ENCODE data around the gene GLB1L.

GLB1L gene

GRCh38 chr2:219252570-219252899, 7.3 kb upstream of the GLB1L start:
- no peak for DNase-seq

GRCh38 chr2:219252084-219252483, 6.8 kb upstream of the GLB1L start:
- DNase-seq: no peak

GRCh38 chr2:219251656-219252055, 6.4 kb upstream of the GLB1L start:
- no peak for DNase-seq

- DNase-seq: peak; percentile 50
Observed at GRCh38 chr2:219250049-219250781, 5.0 kb upstream of the GLB1L start.

- no peak for DNase-seq
Observed at GRCh38 chr2:219249203-219249980, 4.1 kb upstream of the GLB1L start.

GRCh38 chr2:219248845-219249202, 3.6 kb upstream of the GLB1L start:
- DNase-seq: no peak

- DNase-seq: no peak
Observed at GRCh38 chr2:219247678-219248642, 2.7 kb upstream of the GLB1L start.

- DNase-seq: no peak
Observed at GRCh38 chr2:219246559-219246958, 1.3 kb upstream of the GLB1L start.

GRCh38 chr2:219245899-219246230, 621 bp upstream of the GLB1L start:
- DNase-seq: no peak

- no peak for DNase-seq
Observed at GRCh38 chr2:219244789-219245147, 476 bp downstream of the GLB1L start.

GRCh38 chr2:219243291-219243761, 1.9 kb downstream of the GLB1L start:
- DNase-seq: peak; percentile 65

GRCh38 chr2:219234331-219234730, 10.9 kb downstream of the GLB1L start:
- no peak for DNase-seq

GRCh38 chr2:219230059-219230540, 15.1 kb downstream of the GLB1L start:
- peak; percentile 59 for DNase-seq

GRCh38 chr2:219229305-219230058, 15.8 kb downstream of the GLB1L start, which contains the start of the genes ANKZF1 and ATG9A:
Gene ANKZF1, plus strand, starts transcription at chr2:219229806. Its CDS starts 452 bp downstream, at chr2:219230258.
Gene ATG9A, minus strand, starts transcription at chr2:219229636. Its CDS starts 1,612 bp downstream, at chr2:219228024.
- peak; percentile 100 for DNase-seq

- DNase-seq: no peak
Observed at GRCh38 chr2:219228911-219229304, 16.3 kb downstream of the GLB1L start.

- DNase-seq: no peak
Observed at GRCh38 chr2:219228041-219228910, 17.0 kb downstream of the GLB1L start.

- peak; percentile 60 for DNase-seq
Observed at GRCh38 chr2:219225350-219225749, 19.9 kb downstream of the GLB1L start.

GRCh38 chr2:219223831-219224610, 21.2 kb downstream of the GLB1L start:
- DNase-seq: no peak

- no peak for DNase-seq
Observed at GRCh38 chr2:219221957-219222518, 23.2 kb downstream of the GLB1L start.

Data from inflammatory macrophage treated with lipopolysaccharide for 4 hours (primary cell).